Ascending aorta (tissue), 2 donors: ENCODE measurements around the gene ANKS6. TPM values are rescaled to one million over a fixed set of nuclear protein-coding genes. Genes with fewer than 3 reads are reported as not detected.

Source experiments
- DNase-seq, 2 donors: peaks; one replicate each; pipeline ENCODE4 v3.0.0-alpha.2; 2019; ENCODE audit warnings: low spot score in 2 of 2
- H3K27ac ChIP-seq, 2 donors: fragments of 200-600 bp; sonication (generic); one replicate each; pipeline ENCODE4 v1.5.1; 2016 to 2017; ENCODE audit warnings: mild to moderate bottlenecking in 1 of 2
- H3K27me3 ChIP-seq: fragments of 200-600 bp; sonication (generic); one replicate; pipeline ENCODE4 v1.5.1; 2017
- H3K36me3 ChIP-seq, 2 donors: fragments of 200-600 bp; sonication (generic); one replicate each; pipeline ENCODE4 v1.5.1; 2016
- H3K4me1 ChIP-seq, 2 donors: fragments of 200-600 bp; sonication (generic); one replicate each; pipeline ENCODE4 v1.5.1; 2016 to 2017; ENCODE audit warnings: mild to moderate bottlenecking in 1 of 2
- H3K4me3 ChIP-seq, 2 donors: fragments of 200-600 bp; sonication (generic); one replicate each; pipeline ENCODE4 v1.5.1; 2016 to 2017; ENCODE audit warnings: mild to moderate bottlenecking in 1 of 2
- H3K9me3 ChIP-seq, 2 donors: fragments of 200-600 bp; sonication (generic); one replicate each; pipeline ENCODE4 v1.5.1; 2016
- intact Hi-C: fragments of 100-400 bp; cut with DNase I; formaldehyde crosslinking; loops from one replicate; pipeline ENCODE4 v1.15.1; 2023
- total RNA-seq: library from RNA; depleted of rRNA; stranded (reverse); fragments of >200 nt; gene quantifications from one replicate; pipeline ENCODE4 v1.1.0, GENCODE V29; 2016
- TF ChIP-seq, protein P1 (sequence below), 3 experiments: fragments of 200-600 bp in 2 of 3; fragments of 450-650 bp in 1 of 3; sonication (generic) in 2 of 3; IDR thresholded peaks; one replicate each; pipeline ENCODE4 v1.5.1; 2016 to 2019; ENCODE audit warnings: antibody characterized with exemption in 3 of 3, mild to moderate bottlenecking in 1 of 3, moderate library complexity in 1 of 3

The ANKS6 gene
- total RNA-seq, 1 donor from 2014 or later: 13.0 TPM

DNA sequence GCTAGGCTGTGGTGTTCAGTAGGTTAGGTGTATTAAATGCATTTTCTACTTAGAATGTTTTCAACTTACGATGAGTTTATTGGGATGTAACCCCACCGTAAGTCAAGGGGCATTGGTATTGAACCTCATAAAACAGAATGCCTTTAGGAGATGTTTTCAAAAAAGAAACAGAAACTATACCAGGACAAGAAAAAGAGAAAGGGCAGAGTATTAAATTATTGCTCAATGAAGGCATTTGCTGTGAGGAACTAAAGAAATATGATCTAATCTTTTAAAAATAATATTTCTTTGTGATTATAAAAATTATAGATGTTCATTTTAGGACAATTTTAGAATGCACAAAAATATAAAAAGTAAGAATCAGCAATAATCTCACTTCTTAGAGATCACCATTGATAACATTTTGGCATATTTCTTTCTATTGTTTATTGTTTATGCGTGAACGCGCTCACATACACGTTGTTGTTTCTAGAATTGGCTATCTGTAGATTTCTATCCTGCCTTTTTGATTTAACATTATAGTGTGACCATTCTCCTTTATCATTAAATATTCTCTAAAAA is 19.1 kb upstream of the ANKS6 start:
- no peaks in the 10 kb centered on the region for H3K27me3 ChIP-seq
- H3K27ac ChIP-seq: no peak overlapping the region
- H3K4me3 ChIP-seq: no peak overlapping the region
- DNase-seq: no peak
- intact Hi-C loops: no loop called here
- H3K36me3 ChIP-seq: no peaks in the 10 kb centered on the region
- no peaks in the 10 kb centered on the region for H3K9me3 ChIP-seq
- H3K4me1 ChIP-seq: no peaks in the 10 kb centered on the region
- TF ChIP-seq, protein P1, sequence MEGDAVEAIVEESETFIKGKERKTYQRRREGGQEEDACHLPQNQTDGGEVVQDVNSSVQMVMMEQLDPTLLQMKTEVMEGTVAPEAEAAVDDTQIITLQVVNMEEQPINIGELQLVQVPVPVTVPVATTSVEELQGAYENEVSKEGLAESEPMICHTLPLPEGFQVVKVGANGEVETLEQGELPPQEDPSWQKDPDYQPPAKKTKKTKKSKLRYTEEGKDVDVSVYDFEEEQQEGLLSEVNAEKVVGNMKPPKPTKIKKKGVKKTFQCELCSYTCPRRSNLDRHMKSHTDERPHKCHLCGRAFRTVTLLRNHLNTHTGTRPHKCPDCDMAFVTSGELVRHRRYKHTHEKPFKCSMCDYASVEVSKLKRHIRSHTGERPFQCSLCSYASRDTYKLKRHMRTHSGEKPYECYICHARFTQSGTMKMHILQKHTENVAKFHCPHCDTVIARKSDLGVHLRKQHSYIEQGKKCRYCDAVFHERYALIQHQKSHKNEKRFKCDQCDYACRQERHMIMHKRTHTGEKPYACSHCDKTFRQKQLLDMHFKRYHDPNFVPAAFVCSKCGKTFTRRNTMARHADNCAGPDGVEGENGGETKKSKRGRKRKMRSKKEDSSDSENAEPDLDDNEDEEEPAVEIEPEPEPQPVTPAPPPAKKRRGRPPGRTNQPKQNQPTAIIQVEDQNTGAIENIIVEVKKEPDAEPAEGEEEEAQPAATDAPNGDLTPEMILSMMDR (IDR thresholded peaks at IDR 0.05): no peak

DNA sequence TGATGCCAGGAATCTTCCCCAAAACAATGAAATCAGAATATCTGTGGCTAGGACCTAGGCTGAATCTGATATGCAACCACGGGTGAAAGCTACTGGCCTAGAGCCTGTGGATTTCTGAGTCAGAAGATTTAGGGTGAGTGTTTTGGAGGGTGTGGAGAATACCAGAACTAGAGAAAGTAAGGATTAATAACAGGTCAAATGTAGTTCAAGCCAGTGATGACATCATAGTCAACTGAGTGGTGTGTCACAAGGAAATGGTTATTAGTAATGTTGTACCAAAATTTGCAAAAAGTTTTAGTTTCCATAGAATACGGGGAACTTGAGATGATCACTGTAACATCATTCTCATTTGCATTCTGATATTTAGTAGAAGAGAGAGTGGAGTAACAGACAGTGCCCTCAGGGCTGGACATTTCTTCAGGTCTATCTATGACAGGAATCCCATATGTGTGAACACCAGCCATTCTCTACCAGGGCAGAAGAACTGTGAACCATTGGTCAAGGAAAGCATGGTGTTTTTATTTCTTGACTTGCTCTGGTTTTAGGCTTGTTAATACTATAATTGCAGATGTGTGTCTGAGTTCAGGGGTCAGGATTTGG is 14.8 kb upstream of the ANKS6 start:
- intact Hi-C loops: no loop called here
- TF ChIP-seq, protein P1 (IDR thresholded peaks at IDR 0.05): no peak
- no peaks in the 10 kb centered on the region for H3K9me3 ChIP-seq
- no peak for DNase-seq
- H3K4me1 ChIP-seq: peaks cover 0 to 9% of the 10 kb centered on the region in 2 donors
- no peaks in the 10 kb centered on the region for H3K27me3 ChIP-seq
- H3K27ac ChIP-seq: no peak overlapping the region
- H3K36me3 ChIP-seq: no peaks in the 10 kb centered on the region
- no peak overlapping the region for H3K4me3 ChIP-seq

DNA sequence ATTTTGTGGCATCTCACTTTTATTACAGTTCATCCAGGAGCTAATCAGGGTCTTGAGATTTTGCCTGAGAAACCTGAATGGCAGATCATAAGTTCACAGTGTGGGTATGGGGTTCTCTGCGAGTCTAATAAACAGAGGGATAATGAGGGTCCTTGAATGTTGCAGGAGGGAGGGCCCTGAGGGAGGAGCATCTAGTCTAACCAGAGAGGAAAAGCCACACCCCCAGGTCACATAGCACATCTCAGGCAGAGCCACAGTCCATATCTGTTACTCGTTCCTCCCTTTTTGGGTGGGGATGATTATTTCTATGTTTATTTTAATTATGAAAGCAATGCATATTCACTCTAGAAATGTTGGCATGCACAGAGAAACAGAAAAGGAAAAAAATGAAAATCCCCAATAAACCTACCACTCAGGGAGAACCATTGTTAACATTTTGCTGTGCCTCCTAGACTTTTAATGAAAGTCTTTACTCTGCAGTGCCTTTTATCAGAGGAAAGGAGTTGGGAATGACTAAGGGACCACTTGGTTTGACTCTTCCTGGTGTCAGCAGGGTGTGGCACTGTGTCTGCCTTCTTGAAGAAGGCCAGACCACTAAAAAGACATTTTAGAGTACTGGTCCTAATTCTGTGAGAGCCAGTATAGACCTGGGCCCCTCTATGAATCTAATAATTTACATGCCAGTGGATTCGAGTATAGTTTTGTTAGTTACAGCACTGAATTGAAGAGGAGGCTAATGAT is 13.9 kb upstream of the ANKS6 start:
- intact Hi-C loops: no loop called here
- no peak overlapping the region for H3K4me3 ChIP-seq
- no peaks in the 10 kb centered on the region for H3K9me3 ChIP-seq
- TF ChIP-seq, protein P1 (IDR thresholded peaks at IDR 0.05): no peak
- no peaks in the 10 kb centered on the region for H3K36me3 ChIP-seq
- H3K27ac ChIP-seq: no peak overlapping the region
- DNase-seq: no peak
- H3K27me3 ChIP-seq: no peaks in the 10 kb centered on the region
- peaks cover 0 to 9% of the 10 kb centered on the region in 2 donors for H3K4me1 ChIP-seq

DNA sequence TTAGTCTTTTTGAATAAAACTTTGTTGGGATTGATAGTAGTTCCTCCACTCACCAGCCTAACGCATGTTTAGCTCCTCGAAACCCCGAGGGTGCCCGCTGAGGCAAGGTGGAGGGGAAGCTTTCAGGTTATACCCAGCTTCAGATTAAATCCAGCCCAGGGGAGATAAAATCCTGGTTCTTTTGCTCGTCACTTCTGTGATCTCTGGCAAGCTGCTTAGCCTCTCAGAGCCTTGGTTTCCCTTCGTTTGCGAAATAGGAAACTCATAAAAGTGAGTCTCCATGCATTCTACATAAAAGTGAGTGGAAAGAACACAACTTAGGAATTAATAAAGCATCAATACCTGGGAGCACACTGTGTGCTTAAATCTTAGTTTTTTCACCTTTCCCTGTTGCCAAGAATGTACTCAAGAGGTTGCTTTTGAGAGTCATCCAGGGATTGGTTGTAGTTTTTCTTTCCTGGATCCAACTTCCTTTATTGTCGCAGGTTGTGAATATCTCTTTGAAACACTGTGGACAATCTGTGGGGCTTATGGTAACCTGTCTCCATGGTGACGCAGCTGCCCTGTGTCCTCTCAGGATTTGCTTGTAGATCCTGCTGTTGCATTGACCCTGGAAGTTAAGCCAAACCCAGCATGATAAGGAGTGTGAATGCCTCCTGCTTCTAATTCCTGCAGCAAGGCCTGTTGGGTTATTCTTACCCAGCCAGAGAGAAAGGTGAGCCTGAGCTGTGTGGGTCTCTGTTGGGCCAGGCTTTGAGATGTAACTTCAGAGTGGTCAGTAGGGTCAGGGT is 13.2 kb upstream of the ANKS6 start:
- H3K4me1 ChIP-seq: peaks cover 0 to 9% of the 10 kb centered on the region in 2 donors
- TF ChIP-seq, protein P1 (IDR thresholded peaks at IDR 0.05): no peak
- H3K27me3 ChIP-seq: no peaks in the 10 kb centered on the region
- H3K4me3 ChIP-seq: no peak overlapping the region
- no peaks in the 10 kb centered on the region for H3K36me3 ChIP-seq
- intact Hi-C loops: no loop called here
- DNase-seq: no peak
- H3K9me3 ChIP-seq: no peaks in the 10 kb centered on the region
- H3K27ac ChIP-seq: no peak overlapping the region

DNA sequence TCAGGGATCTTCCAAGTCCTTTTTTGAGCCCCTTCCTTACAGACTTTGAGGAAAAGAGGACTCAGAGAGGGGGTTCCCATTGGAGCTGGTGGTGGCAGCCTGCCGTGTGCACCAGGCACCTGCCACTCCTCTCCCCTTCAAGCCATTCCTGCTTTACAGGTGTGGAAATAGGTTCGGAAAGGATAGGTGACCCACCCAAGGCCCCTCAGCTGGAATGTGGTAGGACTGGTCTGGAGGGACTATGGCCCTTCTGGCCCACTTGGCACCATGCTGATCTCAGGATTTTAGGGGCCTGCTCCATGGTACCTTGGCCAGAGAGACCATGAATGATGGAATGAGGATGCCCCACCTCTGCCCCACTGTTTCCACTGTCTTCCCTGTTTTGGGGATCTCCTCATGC is 12.5 kb upstream of the ANKS6 start:
- Histone ChIP-seq H3K4me3 (peak overlapping the region in 1 of 2 donors; percentile 82), H3K27ac (no peak overlapping the region)
- intact Hi-C loops: no loop called here

More for the DNA sequence above, 12.5 kb upstream of the ANKS6 start:
- Histone ChIP-seq H3K9me3 (no peaks in the 10 kb centered on the region), H3K27me3 (no peaks in the 10 kb centered on the region), H3K4me1 (peaks cover 0 to 9% of the 10 kb centered on the region in 2 donors), H3K36me3 (no peaks in the 10 kb centered on the region)
- TF ChIP-seq, protein P1 (IDR thresholded peaks at IDR 0.05): no peak
- DNase-seq: no peak
